Lower lobe of right lung (tissue), 2 donors: ENCODE results near the gene NET1. TPM values are rescaled to one million over a fixed set of nuclear protein-coding genes. Genes with fewer than 3 reads are reported as not detected.
"Not testable (repeated sequence)": the region's sequence is repeated elsewhere in the genome, so short reads cannot be mapped to it uniquely, and the experiment has no call there.

Source experiments
- ATAC-seq, 2 donors: fragments of 200-7000 bp; cut with Tn5 transposase; one replicate each; pipeline ENCODE4 v1.9.1; 2020 to 2022; ENCODE audit warnings: mild to moderate bottlenecking in 2 of 2, moderate library complexity in 2 of 2
- DNase-seq: peaks from one replicate; pipeline ENCODE4 v3.0.0-alpha.2; 2020
- H3K27ac ChIP-seq: fragments of 200-600 bp; one replicate; pipeline ENCODE4 v1.8.0; 2022
- H3K27me3 ChIP-seq: fragments of 200-600 bp; one replicate; pipeline ENCODE4 v1.8.0; 2022; ENCODE audit warnings: low read depth
- H3K36me3 ChIP-seq: fragments of 200-600 bp; one replicate; pipeline ENCODE4 v1.8.0; 2022; ENCODE audit warnings: mild to moderate bottlenecking
- H3K4me1 ChIP-seq: fragments of 200-600 bp; one replicate; pipeline ENCODE4 v1.8.0; 2022
- H3K4me3 ChIP-seq: fragments of 200-600 bp; one replicate; pipeline ENCODE4 v1.8.0; 2022; ENCODE audit warnings: mild to moderate bottlenecking
- H3K9me3 ChIP-seq: fragments of 200-600 bp; one replicate; pipeline ENCODE4 v1.8.0; 2022
- intact Hi-C: fragments of 100-400 bp; cut with DNase I; formaldehyde crosslinking; loops from one replicate; pipeline ENCODE4 v1.11.0; 2022
- total RNA-seq: library from RNA; stranded (reverse); fragmentation: NEBNext Ultra II Directional; extraction: Animal tissue kit (Norgen Biotek cat#: 25700); gene quantifications from one replicate; pipeline ENCODE4 v1.2.1, GENCODE V29; 2021
- TF ChIP-seq, protein P1 (sequence below): fragments of 200-600 bp; IDR thresholded peaks from one replicate; pipeline ENCODE4 v1.8.0; 2022; ENCODE audit warnings: antibody characterized with exemption, mild to moderate bottlenecking
- donor health status: DM: no; HTN: yes; CAD: no; lungs with severe emphysema.

The NET1 gene
- total RNA-seq, 1 donor from 2014 or later: 46.7 TPM

DNA sequence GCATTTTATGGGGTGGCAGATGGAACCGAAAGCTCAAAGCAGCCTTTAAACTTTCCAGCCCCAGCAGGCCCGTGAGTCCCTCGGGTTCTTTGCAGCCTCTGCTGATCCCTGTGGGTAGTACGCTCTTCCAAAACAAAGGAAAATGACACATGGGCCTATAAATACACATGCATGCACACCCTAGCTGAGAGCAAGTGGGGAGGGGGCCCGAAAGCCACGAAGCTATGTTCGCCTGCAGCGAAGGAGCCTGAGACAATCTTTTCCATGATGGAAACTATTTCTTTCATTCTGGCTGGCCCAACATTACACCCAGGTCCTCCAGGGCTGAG, 54.8 kb downstream of the NET1 start:
- Histone ChIP-seq H3K36me3 (no peaks in the 10 kb centered on the region), H3K27me3 (no peaks in the 10 kb centered on the region), H3K4me3 (no peak overlapping the region), H3K9me3 (no peaks in the 10 kb centered on the region), H3K4me1 (peaks cover 14% of the 10 kb centered on the region), H3K27ac (peak overlapping the region; percentile 79)
- TF ChIP-seq, protein P1, sequence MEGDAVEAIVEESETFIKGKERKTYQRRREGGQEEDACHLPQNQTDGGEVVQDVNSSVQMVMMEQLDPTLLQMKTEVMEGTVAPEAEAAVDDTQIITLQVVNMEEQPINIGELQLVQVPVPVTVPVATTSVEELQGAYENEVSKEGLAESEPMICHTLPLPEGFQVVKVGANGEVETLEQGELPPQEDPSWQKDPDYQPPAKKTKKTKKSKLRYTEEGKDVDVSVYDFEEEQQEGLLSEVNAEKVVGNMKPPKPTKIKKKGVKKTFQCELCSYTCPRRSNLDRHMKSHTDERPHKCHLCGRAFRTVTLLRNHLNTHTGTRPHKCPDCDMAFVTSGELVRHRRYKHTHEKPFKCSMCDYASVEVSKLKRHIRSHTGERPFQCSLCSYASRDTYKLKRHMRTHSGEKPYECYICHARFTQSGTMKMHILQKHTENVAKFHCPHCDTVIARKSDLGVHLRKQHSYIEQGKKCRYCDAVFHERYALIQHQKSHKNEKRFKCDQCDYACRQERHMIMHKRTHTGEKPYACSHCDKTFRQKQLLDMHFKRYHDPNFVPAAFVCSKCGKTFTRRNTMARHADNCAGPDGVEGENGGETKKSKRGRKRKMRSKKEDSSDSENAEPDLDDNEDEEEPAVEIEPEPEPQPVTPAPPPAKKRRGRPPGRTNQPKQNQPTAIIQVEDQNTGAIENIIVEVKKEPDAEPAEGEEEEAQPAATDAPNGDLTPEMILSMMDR: no peak
- intact Hi-C loops: no loop called here
- no peak for DNase-seq
- no peak for ATAC-seq

DNA sequence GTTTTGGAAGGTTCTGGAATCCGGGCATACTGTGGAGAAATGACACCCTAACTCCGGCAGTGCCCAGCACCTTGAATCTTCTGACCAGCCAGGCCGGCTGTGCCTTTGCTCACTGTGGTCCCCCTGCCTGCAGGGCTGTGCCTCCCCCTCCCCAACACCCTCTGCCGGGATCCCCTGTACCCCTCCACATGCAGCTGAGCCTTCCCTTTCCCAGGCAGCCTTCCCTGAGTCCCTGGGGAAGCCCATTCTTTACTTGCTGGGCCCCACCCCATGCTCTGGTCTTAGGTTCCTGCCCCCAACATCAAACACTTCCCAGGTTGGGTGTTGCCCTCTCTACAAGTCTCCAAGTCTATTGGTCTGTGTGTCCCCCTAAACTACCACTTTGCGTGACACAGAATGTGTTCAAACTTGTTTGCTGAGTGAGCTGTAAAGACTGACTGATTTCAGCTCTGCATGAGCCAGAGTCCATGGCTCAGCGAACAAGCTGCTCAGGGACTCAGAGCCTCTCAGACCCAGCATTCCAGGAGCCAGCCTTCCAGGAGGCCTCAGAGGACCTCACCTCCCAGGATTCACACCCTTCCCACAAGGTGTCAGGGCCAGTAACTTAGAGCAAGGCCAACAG, 55.4 kb downstream of the NET1 start:
- ATAC-seq (peak; percentile 18 to 31), DNase-seq (no peak)
- peaks cover 14% of the 10 kb centered on the region for H3K4me1 ChIP-seq
- intact Hi-C loops: no loop called here
- H3K27ac ChIP-seq: no peak overlapping the region
- no peaks in the 10 kb centered on the region for H3K36me3 ChIP-seq
- TF ChIP-seq, protein P1: no peak
- H3K4me3 ChIP-seq: no peak overlapping the region
- no peaks in the 10 kb centered on the region for H3K9me3 ChIP-seq
- H3K27me3 ChIP-seq: no peaks in the 10 kb centered on the region

DNA sequence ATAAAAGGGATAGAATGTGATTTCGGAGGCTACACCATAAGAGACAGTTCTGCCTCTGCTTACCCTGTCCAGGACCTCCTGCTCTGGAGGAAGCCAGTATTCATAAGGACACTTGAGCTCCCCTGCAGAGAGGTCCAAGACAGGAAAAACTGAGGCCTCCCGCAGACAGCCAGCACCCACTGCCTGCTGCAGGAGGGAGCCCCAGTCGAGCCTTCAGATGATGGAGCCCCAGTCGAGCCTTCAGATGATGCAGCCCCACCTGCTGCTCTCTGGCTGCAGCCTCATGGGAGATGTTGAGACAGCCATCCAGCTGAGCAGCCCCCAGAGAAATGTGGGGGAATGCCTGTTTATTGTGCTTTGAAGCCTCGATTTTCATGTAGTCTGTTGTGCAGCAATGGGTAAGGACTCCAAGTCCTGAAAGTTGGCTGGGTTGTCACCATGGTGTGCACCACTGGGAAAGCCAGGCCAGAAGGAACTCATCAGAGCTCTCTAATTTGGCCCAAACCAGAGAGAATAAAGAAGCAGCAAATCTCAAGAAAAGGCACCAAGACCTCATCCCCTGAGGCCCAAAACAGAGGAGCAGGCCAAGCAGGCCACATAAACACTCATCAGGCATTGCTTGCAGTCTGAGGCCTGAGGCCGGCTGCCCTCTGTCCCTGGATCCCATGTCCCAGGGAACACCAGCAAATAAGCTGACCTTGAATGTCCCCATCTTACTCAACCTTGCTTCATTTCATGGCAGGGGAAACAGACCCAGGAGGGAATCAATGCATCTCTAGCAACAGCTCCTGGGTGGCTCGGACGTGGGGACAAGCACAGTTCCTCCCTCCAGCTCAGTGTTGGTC, 56.1 kb downstream of the NET1 start:
- Histone ChIP-seq H3K27ac (no peak overlapping the region), H3K4me3 (no peak overlapping the region), H3K27me3 (no peaks in the 10 kb centered on the region), H3K4me1 (peaks cover 14% of the 10 kb centered on the region), H3K9me3 (no peaks in the 10 kb centered on the region), H3K36me3 (no peaks in the 10 kb centered on the region)
- intact Hi-C loops: no loop called here
- TF ChIP-seq, protein P1: no peak
- no peak for DNase-seq
- no peak for ATAC-seq

DNA sequence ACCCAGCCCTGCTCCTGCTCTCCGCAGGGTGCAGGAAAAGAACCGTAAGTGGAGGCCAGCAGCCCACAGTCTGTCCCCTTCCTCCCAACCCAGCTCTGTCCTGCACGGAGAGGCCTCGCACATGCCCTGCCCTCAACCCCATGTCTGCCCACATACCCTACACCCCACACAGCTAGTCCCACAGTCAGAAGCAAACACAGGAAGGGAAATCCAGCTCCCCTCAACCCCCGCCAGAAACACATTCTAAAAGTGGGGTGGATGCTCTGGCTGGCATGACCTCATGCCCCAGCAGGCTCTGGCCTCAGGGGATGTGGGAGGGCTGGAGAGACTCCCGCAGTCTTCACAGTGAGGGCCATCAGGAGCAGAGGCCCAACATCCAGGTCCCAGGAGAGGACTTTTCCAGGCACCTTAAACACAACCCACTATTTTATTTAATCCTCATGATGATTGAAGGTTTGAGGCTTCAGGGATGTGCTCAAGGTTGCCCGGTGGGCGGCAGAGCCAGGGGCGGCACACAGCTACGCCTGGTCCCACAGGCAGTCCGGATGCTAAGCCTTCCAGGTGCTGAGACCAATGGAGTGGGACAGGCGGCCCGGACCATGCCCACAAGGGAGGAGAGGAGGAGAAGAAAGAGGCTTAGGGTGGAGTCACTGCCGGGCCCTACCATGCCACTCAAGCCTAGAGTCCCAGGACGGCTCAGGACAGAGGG, 57.1 kb downstream of the NET1 start:
- intact Hi-C loops: no loop called here
- Histone ChIP-seq H3K9me3 (no peaks in the 10 kb centered on the region), H3K36me3 (no peaks in the 10 kb centered on the region), H3K4me1 (peaks cover 14% of the 10 kb centered on the region), H3K4me3 (no peak overlapping the region), H3K27me3 (no peaks in the 10 kb centered on the region), H3K27ac (no peak overlapping the region)
- DNase-seq (no peak), ATAC-seq (no peak)
- TF ChIP-seq, protein P1: no peak

DNA sequence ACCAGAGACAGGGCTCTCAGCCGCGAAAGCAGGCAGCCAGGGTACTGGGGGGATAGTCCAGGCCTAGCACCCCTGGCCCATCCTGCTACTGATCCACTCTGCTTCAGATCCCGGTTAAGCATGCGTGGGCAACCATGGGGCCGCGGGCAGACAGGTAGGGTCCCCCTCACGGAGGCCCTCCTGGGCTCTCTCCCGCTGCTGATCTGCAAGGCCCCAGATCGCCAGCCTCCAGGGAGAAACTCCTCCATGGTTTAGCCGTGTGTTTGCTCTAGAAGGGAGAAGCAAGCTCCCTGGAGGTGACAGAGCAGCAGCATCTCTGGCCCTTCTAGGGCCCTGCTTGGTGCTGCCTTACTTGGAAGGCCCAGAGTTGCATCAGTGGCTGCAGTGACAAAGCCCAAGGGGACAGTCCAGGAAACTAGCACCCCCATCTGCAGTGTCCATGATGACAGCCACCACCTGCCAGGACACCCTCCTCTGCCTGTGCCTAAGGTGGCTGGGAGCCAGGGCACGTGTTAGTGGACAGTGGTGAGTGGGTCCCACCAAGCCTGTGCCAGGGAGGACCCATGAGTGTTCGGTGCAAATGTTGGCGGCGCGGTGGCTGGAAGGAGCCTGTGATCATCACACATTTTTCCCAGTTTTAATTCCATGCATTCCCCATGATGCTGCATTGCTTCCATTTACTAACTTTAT, 57.9 kb downstream of the NET1 start:
- Histone ChIP-seq H3K27me3 (no peaks in the 10 kb centered on the region), H3K9me3 (no peaks in the 10 kb centered on the region), H3K27ac (no peak overlapping the region), H3K4me3 (no peak overlapping the region), H3K4me1 (peaks cover 14% of the 10 kb centered on the region), H3K36me3 (no peaks in the 10 kb centered on the region)
- ATAC-seq (no peak), DNase-seq (no peak)
- intact Hi-C loops: no loop called here
- TF ChIP-seq, protein P1: no peak

DNA sequence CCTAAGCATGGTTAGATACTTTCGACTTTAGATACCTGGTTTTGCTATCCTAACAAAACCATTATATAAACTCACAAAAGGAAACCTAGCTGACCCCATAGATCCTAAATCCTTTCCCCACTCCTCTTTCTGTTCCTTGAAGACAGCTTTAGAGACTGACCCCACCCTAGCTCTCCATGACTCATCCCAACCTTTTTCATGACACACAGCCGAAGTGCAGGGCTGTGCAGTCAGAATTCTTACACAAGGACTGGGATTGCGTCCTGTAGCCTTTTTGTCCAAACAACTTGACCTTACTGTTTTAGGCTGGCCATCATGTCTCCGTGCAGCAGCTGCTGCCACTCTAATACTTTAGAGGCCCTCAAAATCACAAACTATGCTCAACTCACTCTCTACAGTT, 62.3 kb downstream of the NET1 start:
- H3K27me3 ChIP-seq, H3K9me3 ChIP-seq, H3K4me1 ChIP-seq, ATAC-seq, H3K4me3 ChIP-seq, DNase-seq, H3K36me3 ChIP-seq, H3K27ac ChIP-seq, intact Hi-C loops: not testable (repeated sequence)

DNA sequence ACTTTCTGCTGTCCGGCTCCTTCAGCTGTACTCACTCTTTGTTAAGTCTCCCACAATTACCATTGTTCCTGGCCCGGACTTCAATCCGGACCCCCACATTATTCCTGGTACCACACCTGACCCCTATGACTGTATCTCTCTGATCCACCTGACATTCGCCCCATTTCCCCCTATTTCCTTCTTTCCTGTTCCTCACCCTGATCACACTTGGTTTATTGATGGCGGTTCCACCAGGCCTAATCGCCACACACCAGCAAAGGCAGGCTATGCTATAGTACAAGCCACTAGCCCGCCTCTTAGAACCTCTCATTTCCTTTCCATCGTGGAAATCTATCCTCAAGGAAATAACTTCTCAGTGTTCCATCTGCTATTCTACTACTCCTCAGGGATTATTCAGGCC, 62.7 kb downstream of the NET1 start:
- ATAC-seq, DNase-seq, H3K27ac ChIP-seq, H3K27me3 ChIP-seq, H3K9me3 ChIP-seq, H3K36me3 ChIP-seq, intact Hi-C loops, H3K4me1 ChIP-seq, H3K4me3 ChIP-seq: not testable (repeated sequence)
